Measurements from ENCODE around the gene AJM1. TPM values are rescaled to one million over a fixed set of nuclear protein-coding genes. Genes with fewer than 3 reads are reported as not detected.
"Not testable (repeated sequence)": the region's sequence is repeated elsewhere in the genome, so short reads cannot be mapped to it uniquely, and the experiment has no call there.

Gene AJM1
- total and polyA plus RNA-seq, 4 donors, result 0.63 to 26.9 (median 6.2) TPM

DNA sequence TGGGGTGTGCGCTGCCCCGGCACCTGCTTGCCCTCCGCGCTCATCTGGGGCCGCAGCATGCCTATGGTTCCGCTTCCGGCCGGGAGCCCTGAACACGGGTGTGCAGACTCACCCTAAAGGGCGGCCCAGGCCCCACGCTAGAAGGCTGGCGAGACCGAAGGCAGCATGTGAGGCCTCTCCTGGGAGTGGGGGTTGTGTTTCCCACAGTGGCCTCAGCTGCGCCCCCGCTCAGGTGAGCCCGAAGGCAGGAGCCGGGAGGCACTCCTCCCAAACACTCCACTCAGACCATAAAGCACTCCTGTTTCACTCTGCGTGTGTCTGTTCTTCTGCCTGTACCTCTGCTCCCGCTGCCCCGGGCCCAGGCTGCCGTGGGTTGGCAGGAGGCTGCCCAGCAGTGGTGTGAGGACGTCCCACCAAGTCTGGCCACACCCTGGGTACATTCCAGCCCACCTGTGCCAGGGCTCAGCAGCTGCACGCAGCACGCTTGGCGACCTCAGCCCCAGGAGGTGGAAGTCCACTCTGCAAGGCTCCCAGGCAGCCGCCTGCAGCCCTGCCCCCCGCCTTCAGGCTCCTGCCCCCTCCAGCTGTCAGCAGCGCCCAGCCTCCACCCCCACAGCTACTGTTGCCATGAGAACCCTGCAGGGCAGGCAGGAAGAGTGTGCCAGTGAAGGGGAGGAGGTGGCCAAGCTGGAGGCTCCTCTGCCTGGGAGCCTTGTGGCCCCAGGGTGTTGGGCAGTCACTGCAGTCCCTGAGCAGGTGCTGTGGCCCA is 1.2 kb upstream of the AJM1 start:
- no peak overlapping the region for H3K4me3 ChIP-seq (ENCODE audit: low read length in 2 of 2)
- WGBS, 2 donors, result 63 to 65% methylated on average over 28 of the region's 28 CpGs
- intact Hi-C loops (cut with DNase I), result loop anchor here in 1 of 2 donors (5.0 to 10.0 kb wide), 2 partner anchors 34 to 154 kb away; partner anchors contain the start of genes CLIC3, PAXX and RABL6
- no peaks in the 10 kb centered on the region for H3K9me3 ChIP-seq (ENCODE audit: control insufficient read depth, low read length)
- no peak for ATAC-seq (ENCODE audit: low FRiP score)
- H3K36me3 ChIP-seq (ENCODE audit: control insufficient read depth in 1 of 2, insufficient read depth in 2 of 2, low read length in 1 of 2), result no peaks in the 10 kb centered on the region
- no peak overlapping the region for H3K27ac ChIP-seq (ENCODE audit: low read depth in 1 of 2, low read length in 2 of 2)
- H3K27me3 ChIP-seq (ENCODE audit: control insufficient read depth in 1 of 2, insufficient read depth in 2 of 2, low read length in 1 of 2), result no peaks in the 10 kb centered on the region
- no peak for DNase-seq
- H3K4me1 ChIP-seq (ENCODE audit: control insufficient read depth in 1 of 2, insufficient read depth in 2 of 2, low read length in 2 of 2), result no peaks in the 10 kb centered on the region

DNA sequence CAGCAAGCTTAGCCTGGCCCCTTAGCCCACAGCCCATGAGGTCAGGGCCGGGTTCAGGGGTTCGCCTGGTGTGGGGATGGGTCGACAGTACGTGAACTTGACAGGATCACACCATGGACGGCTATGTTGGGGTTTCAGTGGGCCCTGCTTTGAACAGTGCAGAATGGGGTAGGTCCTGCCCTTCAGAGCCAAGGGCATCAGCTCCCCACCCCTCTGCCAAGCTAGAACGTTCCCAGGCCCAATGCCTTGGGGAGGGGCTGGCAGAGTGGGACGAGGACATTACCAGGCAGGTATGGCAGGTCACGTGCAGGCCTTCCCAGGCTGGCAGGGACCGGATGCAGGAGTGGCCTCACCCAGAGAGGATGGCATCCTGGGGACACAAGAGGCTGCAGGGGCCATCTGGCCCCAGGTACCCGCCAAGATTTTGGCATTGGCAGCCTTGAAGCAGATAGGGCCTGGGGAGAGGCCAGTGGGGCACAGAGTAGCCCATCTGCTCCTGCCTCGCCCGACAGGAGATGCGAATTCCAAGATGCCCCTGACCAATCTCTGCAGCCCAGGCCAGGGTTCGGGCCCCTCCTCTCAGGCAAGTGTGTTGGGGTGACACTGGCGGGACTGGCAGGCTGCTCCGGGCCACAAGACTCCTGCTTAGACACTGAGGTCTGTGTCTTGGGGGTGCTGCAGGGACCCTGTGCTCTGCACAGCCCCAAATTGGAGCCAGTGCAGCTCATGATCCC is 465 bp upstream of the AJM1 start:
- H3K36me3 ChIP-seq (ENCODE audit: control insufficient read depth in 1 of 2, insufficient read depth in 2 of 2, low read length in 1 of 2); H3K4me1 ChIP-seq (ENCODE audit: control insufficient read depth in 1 of 2, insufficient read depth in 2 of 2, low read length in 2 of 2); H3K27me3 ChIP-seq (ENCODE audit: control insufficient read depth in 1 of 2, insufficient read depth in 2 of 2, low read length in 1 of 2); H3K4me3 ChIP-seq (ENCODE audit: low read length in 2 of 2); DNase-seq; ATAC-seq (ENCODE audit: low FRiP score); H3K27ac ChIP-seq (ENCODE audit: low read depth in 1 of 2, low read length in 2 of 2); H3K9me3 ChIP-seq (ENCODE audit: control insufficient read depth, low read length): not testable (repeated sequence)
- 44 to 45% methylated on average over 14 to 16 of the region's 16 CpGs for WGBS, 2 donors
- intact Hi-C loops (cut with DNase I), result loop anchor here in 1 of 2 donors (2.0 to 10.0 kb wide), 3 partner anchors 35 to 153 kb away; partner anchors contain the start of genes C8G, CLIC3, FBXW5 and PAXX

DNA sequence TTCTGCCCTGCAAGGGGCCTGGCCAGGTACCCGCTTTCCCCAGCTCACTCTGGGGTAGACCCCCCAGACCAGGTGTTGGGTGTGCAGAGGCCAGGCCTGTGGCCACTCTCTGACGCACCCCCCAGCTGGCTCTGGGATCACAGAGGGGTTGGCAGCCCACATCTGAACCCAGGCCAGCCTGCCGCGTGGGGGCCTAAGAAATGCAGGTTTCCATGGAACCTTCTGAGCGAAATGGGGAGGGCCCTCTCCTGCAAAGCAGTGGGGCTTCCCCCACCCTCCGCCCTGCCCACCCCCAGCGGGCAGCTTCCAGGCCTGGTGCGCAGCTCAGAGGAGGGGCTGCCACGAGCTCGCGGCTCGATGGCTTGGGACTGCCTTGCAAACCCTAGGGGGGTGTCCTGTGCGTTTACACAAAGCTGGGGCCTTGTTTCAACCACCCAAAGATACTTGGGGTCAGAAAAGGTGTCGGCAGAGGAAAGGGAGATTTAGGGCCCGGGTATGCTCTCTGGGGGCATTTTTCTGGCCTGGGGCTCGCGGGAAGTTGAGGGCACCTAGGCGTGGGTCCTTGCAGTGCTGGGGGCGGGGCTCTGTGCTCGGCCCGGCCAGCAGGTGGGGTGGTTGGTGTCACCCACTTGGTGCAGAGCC is 1.0 kb downstream of the AJM1 start:
- H3K4me3 ChIP-seq (ENCODE audit: low read length in 2 of 2); H3K27ac ChIP-seq (ENCODE audit: low read depth in 1 of 2, low read length in 2 of 2): not testable (repeated sequence)
- WGBS, 2 donors, result 15 to 17% methylated on average over 20 to 21 of the region's 21 CpGs

GRCh38 chr9:136843801-136844740 is 1.8 kb downstream of the AJM1 start:
- not testable (repeated sequence) for H3K9me3 ChIP-seq (ENCODE audit: control insufficient read depth, low read length); H3K27ac ChIP-seq (ENCODE audit: low read depth in 1 of 2, low read length in 2 of 2); H3K4me1 ChIP-seq (ENCODE audit: control insufficient read depth in 1 of 2, insufficient read depth in 2 of 2, low read length in 2 of 2); ATAC-seq (ENCODE audit: low FRiP score); H3K27me3 ChIP-seq (ENCODE audit: control insufficient read depth in 1 of 2, insufficient read depth in 2 of 2, low read length in 1 of 2); H3K4me3 ChIP-seq (ENCODE audit: low read length in 2 of 2); H3K36me3 ChIP-seq (ENCODE audit: control insufficient read depth in 1 of 2, insufficient read depth in 2 of 2, low read length in 1 of 2)
- DNase-seq, result peak in 1 of 2 donors; percentile 90
- intact Hi-C loops (cut with DNase I), result loop anchor here in 1 of 2 donors (2.0 to 10.0 kb wide), 3 partner anchors 37 to 151 kb away; partner anchors contain the start of genes C8G, CLIC3, FBXW5 and PAXX
- 7 to 8% methylated on average over 74 to 99 of the region's 99 CpGs for WGBS, 2 donors

More for the DNA sequence above, 1.0 kb downstream of the AJM1 start:
- H3K4me1 ChIP-seq (ENCODE audit: control insufficient read depth in 1 of 2, insufficient read depth in 2 of 2, low read length in 2 of 2); ATAC-seq (ENCODE audit: low FRiP score); H3K27me3 ChIP-seq (ENCODE audit: control insufficient read depth in 1 of 2, insufficient read depth in 2 of 2, low read length in 1 of 2); H3K9me3 ChIP-seq (ENCODE audit: control insufficient read depth, low read length); DNase-seq; H3K36me3 ChIP-seq (ENCODE audit: control insufficient read depth in 1 of 2, insufficient read depth in 2 of 2, low read length in 1 of 2): not testable (repeated sequence)
- intact Hi-C loops (cut with DNase I), result loop anchor here in 1 of 2 donors (2.0 to 10.0 kb wide), 3 partner anchors 36 to 152 kb away; partner anchors contain the start of genes C8G, CLIC3, FBXW5 and PAXX

DNA sequence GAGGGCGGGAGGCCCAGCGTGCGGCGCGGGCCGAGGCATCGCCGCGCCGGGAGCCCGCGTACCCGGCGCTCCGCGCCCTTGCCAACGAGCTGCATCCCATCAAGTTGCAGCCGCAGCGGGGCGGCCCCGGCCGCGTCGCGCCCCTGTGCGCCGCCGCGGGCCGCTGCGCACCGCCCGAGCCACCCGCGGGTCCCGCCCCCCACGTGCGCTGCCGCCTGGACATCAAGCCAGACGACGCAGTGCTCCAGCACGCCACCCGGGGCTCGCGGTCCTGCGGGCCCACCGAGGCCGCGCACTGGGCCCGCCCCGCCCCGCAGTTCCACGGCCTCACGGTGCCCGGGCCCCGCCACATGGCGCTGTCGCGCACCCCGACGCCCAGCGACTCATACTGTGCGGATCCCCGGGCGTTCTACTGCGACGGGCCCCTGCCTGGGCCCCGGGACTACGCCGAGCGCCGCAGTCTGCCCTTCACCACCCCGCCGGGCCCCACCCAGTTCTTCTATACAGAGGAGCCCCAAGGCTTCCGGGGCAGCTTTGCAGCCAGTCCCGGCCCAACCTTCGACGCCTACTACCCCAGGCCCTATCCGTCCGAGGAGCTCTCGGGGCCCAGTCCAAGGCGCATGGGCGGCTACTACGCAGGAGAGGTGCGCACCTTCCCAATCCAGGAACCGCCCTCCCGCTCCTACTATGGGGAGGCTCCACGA is 2.6 kb downstream of the AJM1 start:
- Histone ChIP-seq H3K27ac (ENCODE audit: low read depth in 1 of 2, low read length in 2 of 2) (no peak overlapping the region), H3K9me3 (ENCODE audit: control insufficient read depth, low read length) (no peaks in the 10 kb centered on the region), H3K27me3 (ENCODE audit: control insufficient read depth in 1 of 2, insufficient read depth in 2 of 2, low read length in 1 of 2) (no peaks in the 10 kb centered on the region), H3K36me3 (ENCODE audit: control insufficient read depth in 1 of 2, insufficient read depth in 2 of 2, low read length in 1 of 2) (no peaks in the 10 kb centered on the region), H3K4me3 (ENCODE audit: low read length in 2 of 2) (no peak overlapping the region), H3K4me1 (ENCODE audit: control insufficient read depth in 1 of 2, insufficient read depth in 2 of 2, low read length in 2 of 2) (no peaks in the 10 kb centered on the region)
- no peak for DNase-seq
- intact Hi-C loops (cut with DNase I), result loop anchor here in 1 of 2 donors (5.0 to 10.0 kb wide), 3 partner anchors 38 to 150 kb away; partner anchors contain the start of genes CLIC3, PAXX, RABL6 and TRAF2
- WGBS, 2 donors, result 24 to 32% methylated on average over 50 to 88 of the region's 88 CpGs
- no peak for ATAC-seq (ENCODE audit: low FRiP score)

- WGBS, 2 donors, result 43 to 46% methylated on average over 87 to 102 of the region's 102 CpGs
- Histone ChIP-seq H3K27me3 (ENCODE audit: control insufficient read depth in 1 of 2, insufficient read depth in 2 of 2, low read length in 1 of 2) (no peaks in the 10 kb centered on the region), H3K4me3 (ENCODE audit: low read length in 2 of 2) (no peak overlapping the region), H3K4me1 (ENCODE audit: control insufficient read depth in 1 of 2, insufficient read depth in 2 of 2, low read length in 2 of 2) (no peaks in the 10 kb centered on the region), H3K9me3 (ENCODE audit: control insufficient read depth, low read length) (no peaks in the 10 kb centered on the region), H3K27ac (ENCODE audit: low read depth in 1 of 2, low read length in 2 of 2) (no peak overlapping the region), H3K36me3 (ENCODE audit: control insufficient read depth in 1 of 2, insufficient read depth in 2 of 2, low read length in 1 of 2) (no peaks in the 10 kb centered on the region)
- intact Hi-C loops (cut with DNase I), result loop anchor here in 1 of 2 donors (5.0 to 10.0 kb wide), 2 partner anchors 42 to 149 kb away; partner anchors contain the start of genes CLIC3, PAXX and TRAF2
- no peak for DNase-seq
- ATAC-seq (ENCODE audit: low FRiP score), result no peak
These were observed 3.4 kb downstream of the AJM1 start for GRCh38 chr9:136845465-136846260.
